Activated T-cell treated with anti-CD3 and anti-CD28 coated beads for 1 hour (primary cell): ENCODE results near the gene CAVIN2.

Experiments
- DNase-seq: peaks from one replicate; pipeline ENCODE4 v3.0.0-alpha.2; 2020; ENCODE audit warnings: low read depth

CAVIN2 gene

DNA sequence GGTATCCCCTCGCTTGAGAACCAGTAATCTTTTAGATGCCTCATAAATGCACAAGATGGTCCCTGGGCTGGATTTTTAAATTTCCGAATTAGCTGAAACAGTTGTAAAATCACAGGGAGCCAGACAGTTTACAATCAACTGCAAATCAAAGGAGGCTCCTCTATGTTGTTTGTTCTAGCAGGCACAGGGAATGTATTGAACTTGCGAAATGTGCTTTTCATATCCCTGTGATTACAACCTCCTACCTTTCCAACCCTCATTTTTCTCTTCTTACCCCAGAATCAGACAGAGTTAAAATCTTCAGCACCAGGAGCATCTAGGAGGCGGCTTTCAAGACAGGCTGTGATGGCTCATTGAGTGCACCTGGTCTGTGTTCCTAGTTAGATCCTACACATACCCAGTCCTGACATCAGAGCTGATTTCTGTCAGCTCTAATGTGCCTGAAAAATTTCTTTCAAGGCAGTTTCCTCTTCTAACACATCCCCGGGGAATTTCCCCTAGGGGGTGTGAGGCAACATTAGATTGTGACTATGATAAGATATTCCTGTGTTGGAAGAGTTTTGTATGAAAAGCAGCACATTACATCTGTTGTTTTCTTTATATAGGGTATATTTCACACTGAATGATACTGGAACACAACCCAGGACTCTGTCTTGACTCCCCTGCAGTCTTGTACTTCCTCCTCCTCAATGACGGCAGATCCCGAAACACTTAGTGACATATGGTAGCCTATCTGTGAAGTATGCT lies 17.9 kb upstream of the CAVIN2 start:
- DNase-seq = no peak

DNA sequence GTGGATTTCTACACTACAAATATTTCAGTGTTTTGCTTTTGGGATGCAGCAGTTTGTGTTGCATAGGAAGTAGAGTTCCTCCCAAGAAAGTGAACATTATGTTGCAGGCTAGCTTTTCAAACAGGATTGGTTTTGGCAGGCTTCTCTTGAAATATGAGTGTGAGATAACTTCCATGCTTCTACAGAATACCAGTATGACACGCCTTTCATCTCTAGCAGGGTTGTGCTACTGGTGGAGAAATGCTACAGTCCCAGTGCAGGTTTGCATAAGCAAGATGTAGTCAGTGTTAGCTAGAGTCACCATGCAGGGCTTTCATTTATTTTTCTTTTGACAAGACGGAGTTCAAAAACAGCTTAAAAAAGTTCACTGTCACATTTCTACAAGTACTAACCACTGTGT lies 17.1 kb upstream of the CAVIN2 start:
- DNase-seq = no peak

DNA sequence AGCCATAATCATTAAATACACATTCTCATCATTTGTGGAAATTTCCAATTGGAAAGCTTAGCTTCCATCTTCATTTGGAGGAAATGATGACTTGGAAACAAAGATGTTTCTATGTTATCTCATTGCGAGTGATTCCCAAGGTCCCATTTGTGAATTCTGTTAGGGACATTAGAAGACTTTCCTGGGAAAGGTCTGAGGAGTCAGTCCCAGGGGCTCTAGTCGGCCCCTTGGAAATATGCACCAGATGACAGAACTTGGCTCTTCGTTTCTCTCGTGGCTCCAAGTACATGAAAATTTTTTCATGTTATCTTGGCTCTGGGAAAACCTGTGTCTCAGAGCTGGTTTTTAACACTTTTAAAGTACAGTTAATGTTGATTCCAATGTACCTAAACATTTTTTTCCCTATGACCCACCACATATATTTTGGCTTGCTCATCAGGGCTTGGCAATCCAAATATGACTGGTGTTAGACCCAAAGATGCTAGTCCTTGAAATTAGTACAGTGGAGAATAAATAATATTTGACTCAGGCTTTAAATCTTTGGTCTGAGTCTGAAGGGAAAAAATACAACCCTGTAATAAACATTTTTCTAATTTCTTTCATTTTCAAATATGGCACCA lies 15.4 kb upstream of the CAVIN2 start:
- DNase-seq = no peak

DNA sequence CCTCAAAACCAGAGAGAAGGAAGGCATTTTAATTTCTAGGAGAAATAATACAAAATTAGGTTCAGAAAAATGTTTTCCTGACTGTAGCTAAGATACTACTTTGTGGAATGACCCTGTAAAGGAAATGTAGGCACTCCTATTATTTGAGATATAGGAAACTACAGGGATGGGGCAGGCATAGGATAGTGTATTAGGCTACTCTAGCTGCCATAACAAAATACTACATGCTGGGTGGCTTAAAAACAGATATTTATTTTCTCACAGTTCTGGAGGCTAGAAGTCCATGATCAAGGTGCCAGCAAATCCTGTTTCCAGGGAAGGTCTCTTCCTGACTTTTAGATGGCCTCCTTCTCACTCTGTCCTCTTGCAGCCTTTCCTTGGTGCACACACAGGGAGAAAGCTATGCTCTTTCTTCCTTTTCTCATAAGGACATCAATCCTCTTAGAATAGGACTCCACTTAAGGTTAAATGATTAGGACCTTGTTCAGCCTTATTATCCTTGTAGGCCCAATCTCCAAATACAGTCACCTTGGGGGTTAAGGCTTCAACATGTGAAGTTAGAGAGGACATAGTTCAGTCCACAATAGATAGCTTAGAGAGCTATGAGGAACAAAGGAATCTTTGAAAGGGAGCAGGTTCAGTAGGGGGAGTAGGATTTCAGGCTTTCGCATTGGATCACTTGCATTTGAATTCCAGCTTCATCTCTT lies 14.0 kb upstream of the CAVIN2 start:
- no peak for DNase-seq

DNA sequence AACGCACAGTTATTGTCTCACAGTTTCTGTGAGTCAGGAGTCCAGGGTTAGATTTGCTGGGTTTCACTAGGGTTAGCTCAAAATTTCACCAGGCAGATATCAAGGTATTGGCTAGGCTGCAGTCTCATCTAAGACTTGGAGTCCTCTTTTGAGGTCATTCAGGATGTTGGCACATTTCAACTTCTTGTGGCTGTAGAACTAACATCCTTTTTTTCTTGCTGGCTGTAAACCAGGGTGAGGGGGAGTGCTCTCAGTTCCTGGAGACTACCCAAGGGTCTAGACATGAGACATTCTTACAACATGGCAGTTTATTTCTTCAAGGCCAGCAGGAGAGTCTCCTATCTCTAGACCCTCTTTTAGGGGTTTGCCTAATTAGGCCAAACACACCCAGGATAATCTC lies 12.8 kb upstream of the CAVIN2 start:
- DNase-seq = no peak

DNA sequence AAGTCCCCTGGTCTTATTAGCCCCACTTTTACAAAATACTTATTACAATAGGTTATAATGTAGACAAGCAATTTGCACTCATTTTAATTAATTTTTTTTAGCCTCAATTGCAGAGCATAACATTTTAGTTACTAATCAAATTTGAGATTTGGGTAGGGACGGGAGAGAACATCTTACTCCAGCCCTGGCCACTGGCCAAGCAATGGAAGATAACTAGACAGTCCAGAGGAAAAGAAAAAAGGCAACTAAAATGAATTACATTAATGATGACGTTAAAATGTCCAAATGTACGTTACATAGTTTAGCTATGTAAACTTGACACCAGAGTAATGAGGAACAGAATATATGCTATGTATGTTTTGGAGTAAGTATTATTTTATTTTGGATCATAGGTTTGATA lies 11.0 kb upstream of the CAVIN2 start:
- DNase-seq = no peak

DNA sequence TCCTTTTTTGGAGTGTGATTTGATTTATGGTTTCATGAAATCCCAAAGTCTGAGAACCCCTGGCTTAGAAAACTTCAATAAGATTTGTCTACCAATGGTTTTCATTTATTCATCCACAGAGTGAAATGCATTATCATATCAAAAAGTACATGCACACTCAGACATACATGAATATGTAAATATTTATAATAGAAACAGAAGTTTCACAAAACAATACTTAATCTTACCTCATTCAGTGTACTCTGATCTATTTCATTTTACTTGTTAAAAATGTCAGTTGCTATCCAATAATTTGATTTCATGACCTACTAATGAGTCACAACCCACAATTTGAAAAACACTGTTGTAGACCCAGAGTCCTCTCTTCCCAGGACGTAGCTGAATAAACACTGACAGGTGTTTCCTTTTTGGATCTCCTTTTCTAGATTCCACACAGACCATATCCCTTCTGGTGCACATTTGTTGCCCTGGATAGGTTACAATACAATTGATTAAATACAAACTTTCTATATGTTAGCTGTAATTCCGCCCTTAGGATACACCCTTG lies 10.4 kb upstream of the CAVIN2 start:
- DNase-seq = no peak

DNA sequence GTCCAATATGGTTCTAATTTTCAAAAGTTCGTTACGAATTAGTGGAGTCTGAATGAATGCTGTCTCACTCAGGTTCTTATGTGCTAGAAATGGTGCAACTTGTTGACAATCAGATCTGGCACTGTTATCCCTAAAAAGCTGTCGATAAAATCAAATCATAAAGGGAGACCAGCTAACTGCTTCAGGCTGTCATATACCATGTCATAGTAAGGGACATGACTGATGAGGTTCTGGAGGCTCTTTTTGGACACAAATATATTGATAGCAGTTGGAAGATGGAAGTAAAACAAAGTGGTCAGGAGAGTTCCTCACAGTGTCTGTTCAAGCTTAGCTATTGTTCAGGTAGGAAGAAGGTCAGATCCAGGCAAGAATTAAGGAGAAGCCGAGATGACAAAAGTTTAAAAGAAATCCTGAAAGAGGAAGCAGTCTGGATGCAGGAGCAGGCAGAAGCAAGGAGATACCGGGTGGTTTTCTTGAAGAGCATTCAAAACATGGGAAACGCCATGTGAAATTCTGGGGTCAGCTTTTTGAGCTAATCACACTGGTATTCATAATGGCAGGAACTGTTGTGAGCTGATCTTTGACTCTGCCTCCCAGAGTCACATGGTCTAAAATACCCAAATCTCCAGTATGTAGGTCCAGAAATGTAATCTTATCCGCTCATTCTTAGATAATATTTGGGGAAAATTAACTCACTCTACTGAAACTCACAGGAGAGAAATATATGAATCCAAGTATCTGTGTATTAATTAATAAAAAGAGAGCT lies 9.4 kb upstream of the CAVIN2 start:
- DNase-seq = no peak

DNA sequence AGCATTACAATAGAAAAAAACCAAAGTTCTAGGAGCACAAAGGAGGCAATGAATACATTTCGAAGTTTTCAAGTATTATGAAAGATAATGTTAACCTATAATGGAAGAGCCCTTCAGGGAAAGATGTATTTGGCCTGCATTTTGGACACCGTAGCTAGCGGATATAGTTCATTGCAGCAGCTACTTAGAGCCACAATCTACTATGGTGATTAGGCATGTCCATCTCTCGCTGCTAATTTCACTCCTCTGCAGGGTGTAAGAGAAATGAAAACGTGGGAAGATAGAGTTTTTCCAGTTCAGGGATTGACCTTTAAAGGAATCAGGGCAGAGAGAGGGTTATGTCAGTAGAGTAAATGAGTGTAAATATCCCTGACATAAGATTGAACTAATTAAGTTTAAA lies 8.5 kb upstream of the CAVIN2 start:
- no peak for DNase-seq

DNA sequence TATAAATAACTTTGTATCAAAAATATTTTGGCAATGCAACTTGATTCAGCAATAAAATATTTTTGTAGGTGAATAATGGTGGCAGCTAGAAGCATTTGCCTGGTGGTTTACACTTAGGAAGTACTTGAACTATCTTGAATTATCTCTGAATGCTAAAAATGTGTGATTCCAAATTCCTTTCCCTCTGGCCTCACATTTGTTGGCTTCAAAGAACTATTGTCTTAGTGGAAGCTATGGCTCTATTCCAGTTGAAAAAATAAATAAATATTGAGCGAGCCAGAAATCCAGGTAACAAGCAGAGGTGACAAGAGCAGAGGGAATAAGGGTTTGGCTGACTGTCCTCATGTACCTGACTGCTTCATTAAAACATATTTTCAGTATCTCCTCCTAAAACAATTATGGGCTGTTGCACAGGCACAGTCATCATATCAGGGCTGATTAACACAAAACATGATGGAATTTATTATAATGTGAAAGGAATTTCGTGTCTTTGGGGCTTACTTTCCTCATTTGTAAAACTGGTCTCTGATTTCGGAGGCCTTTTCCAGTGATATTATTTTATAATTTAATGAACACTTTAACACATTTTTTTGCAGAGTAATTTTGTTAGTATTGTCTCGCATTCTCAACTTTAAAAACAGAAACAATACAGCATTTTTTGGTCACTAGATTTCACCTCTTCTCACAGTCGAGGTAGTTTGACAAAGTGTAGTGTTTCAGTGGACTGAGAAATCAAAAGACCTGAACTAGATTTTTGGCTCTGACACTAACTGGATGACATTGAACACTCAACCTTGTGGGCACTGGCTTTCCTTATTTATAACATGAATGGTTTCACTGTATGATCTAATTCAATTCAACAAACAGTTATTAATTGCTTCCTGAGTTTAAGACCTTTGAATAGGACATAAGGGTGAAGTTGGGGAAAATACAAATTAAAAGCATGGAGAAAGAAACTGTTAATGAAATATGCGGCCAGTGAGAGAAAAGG lies 7.8 kb upstream of the CAVIN2 start:
- no peak for DNase-seq

DNA sequence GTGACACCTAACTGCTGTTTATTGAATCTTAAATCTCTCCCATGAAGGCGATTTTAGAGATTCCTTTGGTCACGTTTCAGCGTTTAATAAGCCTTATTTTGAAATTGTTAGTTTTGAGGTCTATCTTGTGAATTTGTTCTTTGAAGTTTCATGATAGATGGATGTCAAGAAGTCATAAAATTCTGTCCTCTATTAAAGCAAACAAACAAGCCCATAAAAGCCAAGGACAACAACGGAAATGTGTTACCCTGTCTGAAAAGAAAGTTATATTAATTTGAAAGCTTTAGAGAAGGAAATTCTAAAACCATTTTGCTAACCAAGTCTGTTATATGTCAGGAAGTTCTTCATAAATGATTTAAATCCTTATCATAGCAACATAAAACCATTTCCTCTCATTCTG lies 7.0 kb upstream of the CAVIN2 start:
- no peak for DNase-seq

DNA sequence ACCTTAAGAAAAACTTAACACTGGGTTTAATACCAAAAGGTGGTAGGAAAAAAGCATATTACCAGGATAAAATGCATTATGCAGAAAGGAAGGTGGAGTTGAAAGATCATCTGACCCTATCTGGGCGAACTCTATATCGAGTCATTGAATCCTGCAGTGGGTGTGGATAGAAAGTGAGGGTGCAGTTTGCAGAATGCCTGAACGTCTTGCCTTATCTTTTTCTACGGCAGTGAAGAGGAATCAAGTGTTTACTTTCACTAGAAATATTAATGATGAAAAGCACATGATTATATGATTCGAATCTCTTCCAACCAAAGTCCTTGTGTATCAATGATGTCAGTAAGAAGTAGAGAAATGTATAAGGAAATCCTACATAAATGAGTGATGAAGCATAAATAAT lies 4.3 kb upstream of the CAVIN2 start:
- no peak for DNase-seq

DNA sequence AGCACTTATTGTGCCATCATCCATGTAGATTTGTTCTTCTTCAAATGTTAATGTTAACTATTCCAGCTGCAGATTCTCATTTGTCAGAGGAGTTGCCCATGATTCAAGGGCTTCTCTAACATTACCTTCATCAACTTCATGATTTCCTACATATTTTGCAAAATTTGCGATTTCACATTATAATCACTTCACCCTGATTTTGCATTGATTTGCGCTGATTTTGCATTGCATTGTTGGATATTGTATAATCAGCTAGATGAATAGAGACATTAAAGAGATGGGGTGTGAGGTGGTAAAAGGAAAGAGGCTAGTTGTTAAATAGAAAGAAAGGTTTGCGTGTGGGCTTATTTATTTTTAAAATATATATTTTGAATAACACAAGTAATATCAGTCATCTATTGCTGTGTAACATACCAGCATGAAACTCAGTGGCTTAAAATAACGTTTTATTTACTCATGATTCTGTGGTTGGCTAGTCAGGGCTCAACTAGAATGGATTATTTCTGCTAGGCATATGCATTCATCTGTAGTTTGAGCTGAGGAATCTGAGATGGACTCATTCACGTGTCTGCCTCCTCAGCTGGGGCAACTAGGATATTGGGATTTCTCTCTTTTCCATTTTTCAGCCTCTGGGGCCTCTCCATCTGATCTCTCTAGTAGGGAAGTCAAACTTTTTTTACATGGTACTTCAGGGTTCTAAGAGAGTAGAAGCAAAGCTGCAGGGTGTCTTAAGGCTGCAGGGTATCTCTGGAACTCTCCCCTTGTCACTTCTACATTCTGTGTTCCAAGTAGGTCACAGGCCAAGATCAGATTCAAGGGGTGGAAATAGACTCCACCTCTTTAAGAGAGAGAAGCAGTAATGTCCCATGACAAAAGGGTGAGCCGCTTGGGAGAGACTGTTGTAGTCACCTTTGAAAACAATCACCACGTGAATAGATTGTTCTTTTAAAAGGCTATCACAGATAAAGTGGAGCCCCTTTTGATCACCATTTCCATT lies 2.2 kb upstream of the CAVIN2 start:
- no peak for DNase-seq

DNA sequence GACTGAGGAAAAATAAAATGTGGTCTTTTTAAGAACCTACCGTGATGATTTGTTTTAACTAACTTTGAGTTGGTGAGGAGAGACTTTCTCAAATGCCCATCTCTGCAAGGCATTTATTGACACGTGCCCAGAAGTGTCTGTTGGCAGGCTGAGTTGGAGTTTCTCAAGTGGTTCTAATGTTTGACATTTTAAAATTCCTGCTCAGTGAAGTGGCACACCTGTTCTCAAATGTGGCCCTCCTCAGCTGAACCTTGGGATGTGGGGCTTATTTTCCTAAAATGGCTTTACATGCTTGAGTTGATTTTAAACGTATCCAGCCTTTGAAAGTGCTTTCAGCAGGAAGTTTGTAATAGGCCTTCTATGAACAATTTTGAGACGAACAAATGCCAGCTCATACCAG lies 876 bp upstream of the CAVIN2 start:
- no peak for DNase-seq

DNA sequence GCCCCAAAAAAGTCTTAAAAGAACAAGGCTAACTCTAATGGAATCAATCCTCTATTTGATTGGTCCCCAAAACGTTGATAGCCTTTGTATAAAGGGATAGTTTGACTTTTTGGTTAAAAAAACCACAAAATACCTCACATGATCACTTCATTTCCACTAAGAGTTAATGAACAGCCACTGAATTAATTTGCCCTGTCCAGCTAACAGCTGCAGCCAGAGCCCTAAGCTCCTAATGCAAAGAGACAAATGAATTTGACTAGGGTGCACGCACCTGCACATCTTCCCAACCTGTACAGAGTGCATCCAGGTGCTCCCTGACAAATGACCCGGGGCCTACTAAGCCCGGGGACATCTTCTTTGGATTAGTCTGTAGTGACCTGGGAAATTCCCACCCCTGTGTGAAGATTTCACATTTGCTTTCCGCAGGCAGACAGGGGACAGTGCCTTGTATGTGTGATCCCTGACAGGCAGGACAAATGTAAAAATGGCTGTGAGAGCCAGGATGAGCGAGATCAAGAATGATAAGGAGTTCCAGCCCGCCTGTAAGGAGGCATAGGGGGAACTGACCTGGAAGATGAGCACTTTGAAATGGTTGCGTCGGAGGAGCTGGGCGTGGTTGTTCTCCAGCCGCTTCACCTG lies 893 bp downstream of the CAVIN2 start:
- DNase-seq = no peak

DNA sequence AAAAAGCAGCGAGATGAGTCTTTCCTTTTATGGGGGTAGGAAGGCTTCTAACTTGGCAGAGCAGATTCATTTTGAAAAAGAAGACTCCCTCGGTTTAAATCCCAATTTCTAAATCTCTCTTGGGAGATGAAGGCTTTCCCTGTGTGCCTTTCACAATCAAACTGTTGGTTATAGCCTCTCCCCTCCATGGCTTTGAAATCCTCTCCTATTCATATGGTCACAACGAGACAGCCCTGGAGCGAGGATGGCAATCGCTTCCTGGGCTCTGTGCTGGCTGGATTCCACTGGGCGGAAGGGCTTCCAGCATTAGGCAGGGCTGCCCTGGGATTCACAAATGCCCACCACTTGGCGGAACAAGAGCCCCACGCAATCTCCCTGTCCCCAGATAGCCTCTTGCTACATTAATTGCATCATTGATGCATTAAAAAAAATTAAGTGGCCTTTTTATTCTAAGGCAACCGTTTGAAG lies 1.6 kb downstream of the CAVIN2 start:
- DNase-seq = no peak

DNA sequence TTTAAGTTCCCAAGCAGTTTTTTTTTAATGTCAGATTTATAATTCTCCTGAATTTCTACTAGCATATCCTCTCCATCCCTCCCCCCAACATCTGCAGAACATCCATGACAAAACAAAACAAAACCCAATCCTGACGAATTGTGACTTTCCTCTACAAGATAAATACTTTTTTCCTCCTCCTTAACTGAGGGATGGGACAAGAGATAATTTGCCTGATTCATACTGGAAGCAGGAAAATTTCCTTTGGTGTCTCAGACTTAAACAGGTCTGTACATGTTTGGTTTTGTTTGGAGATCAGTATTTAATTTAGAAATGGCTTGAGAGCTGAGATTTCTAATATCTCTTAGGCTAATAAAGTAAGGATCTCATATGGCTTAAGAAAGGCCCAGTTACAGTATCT lies 2.2 kb downstream of the CAVIN2 start:
- no peak for DNase-seq

DNA sequence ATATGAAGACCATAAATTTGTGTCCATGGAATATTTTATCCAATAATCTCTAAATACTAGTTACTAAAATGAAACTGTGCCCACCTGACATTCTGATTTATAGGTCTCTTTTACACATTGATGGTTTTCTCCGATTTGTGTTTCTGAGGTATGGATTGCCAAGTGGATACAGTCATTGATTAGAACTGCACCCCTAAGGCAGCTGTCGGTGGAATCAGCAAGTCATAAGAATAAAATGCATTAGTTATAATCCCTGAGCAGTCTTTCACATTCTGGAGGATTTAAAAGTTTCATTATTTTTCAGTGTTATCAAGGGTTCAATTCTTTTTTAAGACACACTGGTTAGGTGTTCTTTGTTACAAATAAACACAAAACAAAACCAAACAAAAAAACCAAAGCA lies 6.0 kb downstream of the CAVIN2 start:
- no peak for DNase-seq
